Ishikawa (cell line): ENCODE results near the gene TXLNB.

Experiments
- CEBPB ChIP-seq: IDR thresholded peaks from 2 replicates; pipeline ENCODE4 v1.6.1; 2012
- CREB1 ChIP-seq: IDR thresholded peaks from 2 replicates; pipeline ENCODE4 v1.6.1; 2012; ENCODE audit warnings: low read depth
- EGR1 ChIP-seq: IDR thresholded peaks from 2 replicates; pipeline ENCODE4 v1.6.1; 2012
- EP300 ChIP-seq: IDR thresholded peaks from 2 replicates; pipeline ENCODE4 v1.6.1; 2012; ENCODE audit warnings: borderline replicate concordance
- FOXM1 ChIP-seq: IDR thresholded peaks from 2 replicates; pipeline ENCODE4 v1.6.1; 2012; ENCODE audit warnings: low read depth, borderline replicate concordance
- NFIC ChIP-seq: IDR thresholded peaks from 2 replicates; pipeline ENCODE4 v1.6.1; 2012
- RAD21 ChIP-seq: IDR thresholded peaks from 2 replicates; pipeline ENCODE4 v1.6.1; 2012; ENCODE audit warnings: low read depth
- REST ChIP-seq: IDR thresholded peaks from 2 replicates; pipeline ENCODE4 v1.6.1; 2012; ENCODE audit warnings: low read depth, mild to moderate bottlenecking
- TAF1 ChIP-seq: IDR thresholded peaks from 2 replicates; pipeline ENCODE4 v1.6.1; 2012; ENCODE audit warnings: low read depth, mild to moderate bottlenecking
- TCF12 ChIP-seq: IDR thresholded peaks from 2 replicates; pipeline ENCODE4 v1.6.1; 2012; ENCODE audit warnings: low read depth
- TEAD4 ChIP-seq: IDR thresholded peaks from 2 replicates; pipeline ENCODE4 v1.6.1; 2012
- USF1 ChIP-seq: IDR thresholded peaks from 2 replicates; pipeline ENCODE4 v1.6.1; 2012
- YY1 ChIP-seq: IDR thresholded peaks from 2 replicates; pipeline ENCODE4 v1.6.1; 2012; ENCODE audit warnings: low read depth
- ZBTB7A ChIP-seq: IDR thresholded peaks from 2 replicates; pipeline ENCODE4 v1.6.1; 2012; ENCODE audit warnings: low read depth
- TF ChIP-seq, protein P1 (sequence below): IDR thresholded peaks from 2 replicates; pipeline ENCODE4 v1.6.1; 2012

The TXLNB gene

DNA sequence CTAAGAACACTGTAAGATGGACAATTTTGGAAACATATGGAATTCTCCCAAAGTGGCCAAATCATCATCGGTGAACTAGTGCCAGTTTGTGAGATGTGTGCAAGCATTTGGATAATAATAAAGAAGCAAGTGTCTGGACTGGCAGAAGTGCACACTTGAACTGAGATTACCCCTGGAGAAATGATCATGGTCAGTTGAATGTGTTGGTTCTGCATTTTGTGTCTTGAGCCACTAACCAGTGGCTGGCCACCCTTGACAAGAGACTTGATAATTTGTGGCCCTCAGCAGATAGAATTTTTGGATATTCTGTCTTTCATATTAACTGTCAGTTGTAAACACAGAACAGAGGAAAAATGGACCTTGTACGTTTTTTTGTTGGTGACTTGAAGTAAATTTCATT lies 45.2 kb upstream of the TXLNB start:
- TF ChIP-seq RAD21 = no peak
- TF ChIP-seq, protein P1, sequence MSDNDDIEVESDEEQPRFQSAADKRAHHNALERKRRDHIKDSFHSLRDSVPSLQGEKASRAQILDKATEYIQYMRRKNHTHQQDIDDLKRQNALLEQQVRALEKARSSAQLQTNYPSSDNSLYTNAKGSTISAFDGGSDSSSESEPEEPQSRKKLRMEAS = no peak
- no peak for TF ChIP-seq REST
- no peak for TF ChIP-seq NFIC
- no peak for TF ChIP-seq ZBTB7A
- TF ChIP-seq TAF1 = no peak
- TF ChIP-seq YY1 = no peak
- TF ChIP-seq TEAD4 = no peak
- no peak for TF ChIP-seq TCF12
- TF ChIP-seq FOXM1 = no peak
- no peak for TF ChIP-seq EGR1
- TF ChIP-seq USF1 = no peak
- TF ChIP-seq CREB1 = no peak
- no peak for TF ChIP-seq EP300
- no peak for TF ChIP-seq CEBPB

DNA sequence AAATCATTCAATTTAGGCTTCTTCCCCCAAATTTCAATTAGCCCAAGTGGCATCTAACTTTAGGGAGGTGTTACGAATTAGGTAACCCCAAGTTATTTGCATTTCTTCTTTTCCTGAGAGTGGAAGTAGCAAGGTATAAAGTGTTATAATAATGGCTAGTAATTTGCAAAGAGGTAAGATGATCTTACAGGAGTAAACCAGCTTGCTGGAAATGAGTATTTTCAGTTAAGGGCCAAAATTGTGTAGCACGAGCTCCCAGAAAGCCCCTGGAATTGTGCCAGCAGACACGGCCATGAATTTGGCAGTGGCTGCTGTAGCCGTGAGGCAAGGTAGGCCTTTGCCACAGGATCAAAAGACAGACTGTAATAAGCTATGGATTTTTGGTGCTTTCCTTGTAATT lies 44.7 kb upstream of the TXLNB start:
- TF ChIP-seq NFIC (0 out of 2 replicates have a peak, but pooled peaks have one; percentile 15), EP300 (no peak)

- TF ChIP-seq, protein P1 = no peak
- no peak for TF ChIP-seq ZBTB7A
- no peak for TF ChIP-seq TEAD4
- TF ChIP-seq REST = no peak
- no peak for TF ChIP-seq FOXM1
- TF ChIP-seq CREB1 = no peak
These were observed 43.8 kb upstream of the TXLNB start for GRCh38 chr6:139335447-139336210.

DNA sequence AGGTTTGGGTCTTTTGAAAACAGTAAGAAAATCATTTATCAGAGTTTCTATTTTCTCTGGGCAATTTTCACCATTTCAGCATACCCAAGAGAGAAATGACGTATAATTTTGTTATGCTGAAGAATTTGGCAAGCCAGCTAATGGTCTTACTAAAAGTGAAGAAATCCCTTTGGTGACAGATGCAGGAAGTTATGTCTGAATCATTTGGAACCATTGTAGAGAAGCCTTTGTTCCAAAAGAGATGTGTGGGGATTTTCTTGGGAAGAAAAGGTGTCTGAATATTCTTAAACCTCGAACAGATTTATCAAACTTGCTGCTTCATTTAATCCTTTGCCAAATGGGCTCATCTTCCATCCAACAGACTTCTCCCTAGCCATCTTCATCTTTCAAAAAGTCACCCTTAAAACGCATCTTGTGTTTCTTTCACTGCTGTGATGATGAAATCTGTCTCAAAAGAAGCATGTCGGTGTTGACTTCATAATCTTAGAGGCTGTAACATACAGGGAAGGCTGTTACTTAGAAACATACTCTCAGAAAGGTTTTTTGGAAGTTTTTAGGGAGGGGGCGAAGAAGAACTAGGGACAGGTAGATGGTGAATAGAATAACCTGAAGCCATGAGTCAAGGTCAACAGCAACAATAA lies 43.1 kb upstream of the TXLNB start:
- TF ChIP-seq RAD21 (no peak), TCF12 (no peak), NFIC (no peak), YY1 (no peak), TEAD4 (no peak), TAF1 (no peak), ZBTB7A (no peak), EGR1 (no peak), CREB1 (no peak), USF1 (no peak), REST (no peak), EP300 (no peak), FOXM1 (no peak), CEBPB (no peak)
